Smooth muscle cell (in vitro differentiated cells): ENCODE measurements around the gene RAC2. TPM values are rescaled to one million over a fixed set of nuclear protein-coding genes. Genes with fewer than 3 reads are reported as not detected.

ENCODE experiments used
- DNase-seq: peaks from one replicate; lab custom pipeline; 2025; ENCODE audit not compliant: unreplicated experiment; lab: John Stamatoyannopoulos, UW
- H2AFZ ChIP-seq: fragments of 200-600 bp; sonication (generic); 2 replicates; pipeline ENCODE4 v1.6.0; 2016; ENCODE audit warnings: antibody characterized with exemption, low read depth, mild to moderate bottlenecking
- H3F3A ChIP-seq: fragments of 200-600 bp; sonication (generic); 2 replicates; pipeline ENCODE4 v1.6.0; 2017; ENCODE audit warnings: antibody characterized with exemption, low read depth
- H3K27ac ChIP-seq: fragments of 200-600 bp; sonication (generic); 2 replicates; pipeline ENCODE4 v1.5.1; 2016; ENCODE audit warnings: low read depth, mild to moderate bottlenecking
- H3K27me3 ChIP-seq: fragments of 200-600 bp; sonication (generic); 2 replicates; pipeline ENCODE4 v1.6.1; 2016; ENCODE audit warnings: low read depth, mild to moderate bottlenecking
- H3K36me3 ChIP-seq: fragments of 200-600 bp; sonication (generic); 2 replicates; pipeline ENCODE4 v1.5.1; 2016; ENCODE audit warnings: low read depth
- H3K4me1 ChIP-seq: fragments of 200-600 bp; sonication (generic); 2 replicates; pipeline ENCODE4 v1.5.1; 2016; ENCODE audit warnings: low read depth
- H3K4me2 ChIP-seq: fragments of 200-600 bp; sonication (generic); 2 replicates; pipeline ENCODE4 v1.6.0; 2016; ENCODE audit warnings: mild to moderate bottlenecking
- H3K4me3 ChIP-seq: fragments of 200-600 bp; sonication (generic); 2 replicates; pipeline ENCODE4 v1.5.1; 2016; ENCODE audit warnings: mild to moderate bottlenecking
- H3K79me2 ChIP-seq: fragments of 200-600 bp; sonication (generic); 2 replicates; pipeline ENCODE4 v1.6.0; 2016; ENCODE audit warnings: low read depth, mild to moderate bottlenecking
- H3K9ac ChIP-seq: fragments of 200-600 bp; sonication (generic); 2 replicates; pipeline ENCODE4 v1.6.0; 2016; ENCODE audit warnings: low read depth
- H3K9me3 ChIP-seq: fragments of 200-600 bp; sonication (generic); replicated peaks from 2 replicates; pipeline ENCODE4 v1.5.1; 2016; ENCODE audit warnings: low read depth
- H4K20me1 ChIP-seq: fragments of 200-600 bp; sonication (generic); 2 replicates; pipeline ENCODE4 v1.6.0; 2016; ENCODE audit warnings: low read depth
- CTCF ChIP-seq: fragments of 200-600 bp; sonication (generic); IDR thresholded peaks from 2 replicates; pipeline ENCODE4 v1.5.1; 2017; ENCODE audit warnings: borderline replicate concordance, mild to moderate bottlenecking, antibody characterized with exemption; ENCODE audit not compliant: insufficient read depth, poor library complexity, severe bottlenecking
- WGBS: methylation state at CpG from one replicate; pipeline ENCODE4 v1.1.7; 2016; ENCODE audit warnings: low lambda C conversion rate; 5-methylcytosine and 5-hydroxymethylcytosine counted together
- polyA plus RNA-seq: library from polyadenylated mRNA; unstranded; fragments of >200 nt; fragmentation: Nextera tagmentation; extraction: Ambion mirVana; gene quantifications from 2 replicates; pipeline ENCODE4 v1.2.1, GENCODE V29; 2016
- total RNA-seq: library from RNA; depleted of rRNA; stranded (reverse); fragments of >200 nt; gene quantifications from 2 replicates; pipeline ENCODE4 v1.2.3, GENCODE V29; 2014

Gene RAC2
- total and polyA plus RNA-seq, 2 experiments from 2014 or later: 3.6 to 4.0 TPM

GRCh38 chr22:37279331-37280181 is 35.5 kb upstream of the RAC2 start:
- Histone ChIP-seq H3K36me3 (no peaks in the 10 kb centered on the region), H3K4me1 (peaks cover 4% of the 10 kb centered on the region), H3K4me3 (no peak overlapping the region), H3K9ac (no peak overlapping the region), H3K27ac (no peak overlapping the region), H3K9me3 (no peaks in the 10 kb centered on the region), H3K79me2 (no peaks in the 10 kb centered on the region), H3F3A (no peaks in the 10 kb centered on the region), H3K27me3 (no peaks in the 10 kb centered on the region), H4K20me1 (no peaks in the 10 kb centered on the region), H2AFZ (no peak overlapping the region), H3K4me2 (no peak overlapping the region)
- 77% methylated on average over 17 of the region's 17 CpGs for WGBS
- no peak for DNase-seq
- TF ChIP-seq CTCF: no peak

GRCh38 chr22:37278261-37278660 is 34.2 kb upstream of the RAC2 start:
- no peak overlapping the region for H3K9ac ChIP-seq
- no peak for DNase-seq
- H3K79me2 ChIP-seq: no peaks in the 10 kb centered on the region
- H3K27me3 ChIP-seq: no peaks in the 10 kb centered on the region
- H3F3A ChIP-seq: no peaks in the 10 kb centered on the region
- TF ChIP-seq CTCF: no peak
- no peak overlapping the region for H3K4me2 ChIP-seq
- H4K20me1 ChIP-seq: no peaks in the 10 kb centered on the region
- WGBS: 82% methylated on average over 5 of the region's 5 CpGs
- H3K36me3 ChIP-seq: no peaks in the 10 kb centered on the region
- no peaks in the 10 kb centered on the region for H3K9me3 ChIP-seq
- no peaks in the 10 kb centered on the region for H3K4me1 ChIP-seq
- no peak overlapping the region for H3K4me3 ChIP-seq
- H3K27ac ChIP-seq: no peak overlapping the region
- H2AFZ ChIP-seq: no peak overlapping the region

GRCh38 chr22:37277384-37277783 is 33.3 kb upstream of the RAC2 start:
- Histone ChIP-seq H4K20me1 (no peaks in the 10 kb centered on the region), H2AFZ (no peak overlapping the region), H3K4me3 (no peak overlapping the region), H3K9ac (no peak overlapping the region), H3F3A (no peaks in the 10 kb centered on the region), H3K27me3 (no peaks in the 10 kb centered on the region), H3K36me3 (no peaks in the 10 kb centered on the region), H3K4me2 (no peak overlapping the region), H3K9me3 (no peaks in the 10 kb centered on the region), H3K79me2 (no peaks in the 10 kb centered on the region), H3K4me1 (no peaks in the 10 kb centered on the region), H3K27ac (no peak overlapping the region)
- DNase-seq: no peak
- no peak for TF ChIP-seq CTCF
- WGBS: 73% methylated on average over 11 of the region's 11 CpGs

GRCh38 chr22:37276776-37277175 is 32.7 kb upstream of the RAC2 start:
- no peaks in the 10 kb centered on the region for H3K27me3 ChIP-seq
- no peaks in the 10 kb centered on the region for H3K4me1 ChIP-seq
- no peaks in the 10 kb centered on the region for H4K20me1 ChIP-seq
- H3K9me3 ChIP-seq: no peaks in the 10 kb centered on the region
- no peak for TF ChIP-seq CTCF
- DNase-seq: no peak
- no peak overlapping the region for H3K9ac ChIP-seq
- no peak overlapping the region for H3K4me3 ChIP-seq
- H3K4me2 ChIP-seq: no peak overlapping the region
- WGBS: 76% methylated on average over 2 of the region's 2 CpGs
- H3F3A ChIP-seq: no peaks in the 10 kb centered on the region
- H3K27ac ChIP-seq: no peak overlapping the region
- H3K79me2 ChIP-seq: no peaks in the 10 kb centered on the region
- H3K36me3 ChIP-seq: no peaks in the 10 kb centered on the region
- H2AFZ ChIP-seq: no peak overlapping the region
